Body of pancreas (tissue), 4 donors: ENCODE data around the gene PEF1.

Experiments used
- POLR2A ChIP-seq, 3 donors: fragments of 450-650 bp; IDR thresholded peaks; one replicate each; pipeline ENCODE4 v1.6.1; 2016; ENCODE audit warnings: antibody characterized with exemption in 3 of 3, mild to moderate bottlenecking in 2 of 3
- TF ChIP-seq, protein P1 (sequence below), 7 experiments: fragments of 450-650 bp in 4 of 7; fragments of 200-600 bp in 3 of 7; sonication (generic) in 3 of 7; IDR thresholded peaks; one replicate each; pipeline ENCODE4 v1.5.1; 2016 to 2019; ENCODE audit warnings: antibody characterized with exemption in 7 of 7

DNA sequence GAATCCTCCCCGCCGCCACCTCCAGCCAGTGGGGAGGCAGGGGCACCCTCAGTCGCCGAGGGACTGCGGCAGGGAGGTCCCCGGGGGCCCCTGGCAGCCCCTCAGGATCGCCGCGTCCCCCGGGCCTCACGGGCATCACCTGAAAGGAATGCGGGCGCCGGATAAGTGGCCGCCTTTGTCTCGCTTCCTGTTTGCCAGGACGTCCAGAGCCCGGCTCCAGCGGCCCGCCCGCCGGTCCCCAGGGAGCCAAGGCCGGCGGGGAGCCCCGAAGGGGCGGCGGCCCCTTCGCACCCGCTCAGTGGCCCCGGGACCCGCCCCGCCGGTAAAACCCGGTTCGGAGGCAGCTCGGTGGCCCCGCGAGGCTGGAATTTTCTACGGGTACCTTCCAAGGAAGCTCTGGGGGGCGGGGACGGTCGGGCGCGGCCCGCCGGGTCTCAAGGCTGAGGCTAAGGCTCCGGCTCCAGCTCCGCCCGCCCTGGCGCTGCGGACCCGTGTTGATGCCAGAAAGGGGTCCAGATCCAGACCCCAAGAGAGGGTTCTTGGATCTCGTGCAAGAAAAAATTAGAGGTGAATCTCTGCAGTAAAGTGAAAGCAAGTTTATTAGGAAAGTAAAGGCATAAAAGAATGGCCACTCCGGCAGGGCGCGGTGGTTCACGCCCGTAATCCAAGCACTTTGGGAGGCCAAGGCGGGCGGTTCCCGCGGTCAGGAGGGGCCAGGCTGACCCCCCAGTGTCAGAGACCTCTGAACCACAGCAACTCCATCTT, 55.7 kb downstream of the PEF1 start:
- TF ChIP-seq, protein P1, sequence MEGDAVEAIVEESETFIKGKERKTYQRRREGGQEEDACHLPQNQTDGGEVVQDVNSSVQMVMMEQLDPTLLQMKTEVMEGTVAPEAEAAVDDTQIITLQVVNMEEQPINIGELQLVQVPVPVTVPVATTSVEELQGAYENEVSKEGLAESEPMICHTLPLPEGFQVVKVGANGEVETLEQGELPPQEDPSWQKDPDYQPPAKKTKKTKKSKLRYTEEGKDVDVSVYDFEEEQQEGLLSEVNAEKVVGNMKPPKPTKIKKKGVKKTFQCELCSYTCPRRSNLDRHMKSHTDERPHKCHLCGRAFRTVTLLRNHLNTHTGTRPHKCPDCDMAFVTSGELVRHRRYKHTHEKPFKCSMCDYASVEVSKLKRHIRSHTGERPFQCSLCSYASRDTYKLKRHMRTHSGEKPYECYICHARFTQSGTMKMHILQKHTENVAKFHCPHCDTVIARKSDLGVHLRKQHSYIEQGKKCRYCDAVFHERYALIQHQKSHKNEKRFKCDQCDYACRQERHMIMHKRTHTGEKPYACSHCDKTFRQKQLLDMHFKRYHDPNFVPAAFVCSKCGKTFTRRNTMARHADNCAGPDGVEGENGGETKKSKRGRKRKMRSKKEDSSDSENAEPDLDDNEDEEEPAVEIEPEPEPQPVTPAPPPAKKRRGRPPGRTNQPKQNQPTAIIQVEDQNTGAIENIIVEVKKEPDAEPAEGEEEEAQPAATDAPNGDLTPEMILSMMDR (IDR thresholded peaks at IDR 0.05) = no peak
- TF ChIP-seq POLR2A (IDR thresholded peaks at IDR 0.05) = peak in 1 of 3 donors; percentile 39
